Measurements from ENCODE around the gene P2RX1.
"Not testable (repeated sequence)": the region's sequence is repeated elsewhere in the genome, so short reads cannot be mapped to it uniquely, and the experiment has no call there.

The P2RX1 gene

DNA sequence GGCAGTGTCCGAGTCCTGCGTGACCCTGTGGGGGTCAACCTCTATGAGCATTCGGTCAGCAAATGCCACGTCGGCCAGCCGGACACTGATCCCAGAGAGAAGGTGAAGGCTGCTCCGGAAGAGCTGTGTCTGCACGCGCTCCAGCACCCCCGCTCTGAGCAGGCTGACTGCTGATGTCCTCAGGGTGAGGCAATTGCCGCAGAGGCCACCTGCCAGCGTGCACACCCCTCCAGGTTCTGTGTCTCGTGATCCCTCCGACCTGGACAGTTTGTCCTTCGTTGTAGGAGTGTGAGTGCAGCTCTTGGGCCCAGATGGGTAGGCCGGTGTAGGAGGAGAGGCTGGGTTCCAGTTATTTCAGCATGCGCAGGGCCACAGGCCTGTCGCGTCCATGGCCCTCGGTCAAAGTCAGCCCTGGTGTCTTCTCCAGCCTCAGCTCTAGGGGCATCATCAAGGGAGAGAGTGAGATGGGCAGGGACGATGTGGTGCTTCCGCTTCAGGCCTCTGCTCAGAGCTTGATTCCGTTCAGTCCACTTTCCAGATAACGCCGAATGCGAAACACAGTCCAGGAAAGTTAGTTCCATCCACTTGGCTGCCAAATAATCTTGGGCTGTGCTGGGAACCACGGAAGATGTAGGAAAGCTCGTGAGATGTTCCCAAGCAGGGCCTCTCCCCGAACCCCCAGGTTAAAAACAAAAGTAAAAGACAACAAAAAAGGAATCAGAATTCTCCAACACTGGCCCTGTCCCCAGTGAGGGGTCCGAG, 55.1 kb downstream of the P2RX1 start:
- Histone ChIP-seq H3K9me3 (replicated peaks; ENCODE audit: low read length) (no peaks in the 10 kb centered on the region), H3K36me3 (ENCODE audit: insufficient read depth, low read length) (peaks cover 7% of the 10 kb centered on the region), H3K4me3 (ENCODE audit: low read length) (no peak overlapping the region), H3K9ac (ENCODE audit: low read depth, low read length) (no peak overlapping the region), H3K27me3 (ENCODE audit: control insufficient read depth, insufficient read depth, low read length) (no peaks in the 10 kb centered on the region), H3K4me1 (ENCODE audit: control insufficient read depth, insufficient read depth, low read length) (peaks cover 16% of the 10 kb centered on the region), H3K4me2 (ENCODE audit: low read length) (no peak overlapping the region)

DNA sequence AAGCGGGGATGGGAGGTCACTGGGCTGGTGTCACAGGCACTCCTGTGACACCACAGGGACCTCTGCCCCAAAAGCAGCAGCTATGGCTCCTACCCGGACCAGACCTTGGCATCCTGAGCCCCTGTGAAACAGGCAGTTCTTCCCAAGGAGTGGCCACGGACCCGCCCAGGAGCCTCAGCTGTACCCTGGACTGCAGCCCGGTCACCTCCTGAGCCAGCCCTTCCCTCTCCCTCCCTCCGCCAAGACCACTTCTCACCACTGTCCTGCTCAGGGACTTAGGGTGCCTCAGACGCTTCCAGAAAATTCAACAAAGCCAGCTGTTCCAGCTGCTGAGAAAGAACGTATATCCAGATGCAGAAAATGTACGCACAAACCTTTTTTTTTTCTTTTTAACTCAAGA, 56.3 kb downstream of the P2RX1 start:
- H3K36me3 ChIP-seq (ENCODE audit: insufficient read depth, low read length): peaks cover 7% of the 10 kb centered on the region
- no peak overlapping the region for H3K4me2 ChIP-seq (ENCODE audit: low read length)
- H3K27me3 ChIP-seq (ENCODE audit: control insufficient read depth, insufficient read depth, low read length): no peaks in the 10 kb centered on the region
- H3K9ac ChIP-seq (ENCODE audit: low read depth, low read length): no peak overlapping the region
- H3K4me1 ChIP-seq (ENCODE audit: control insufficient read depth, insufficient read depth, low read length): peaks cover 4% of the 10 kb centered on the region
- H3K4me3 ChIP-seq (ENCODE audit: low read length): no peak overlapping the region
- H3K9me3 ChIP-seq (replicated peaks; ENCODE audit: low read length): no peaks in the 10 kb centered on the region

DNA sequence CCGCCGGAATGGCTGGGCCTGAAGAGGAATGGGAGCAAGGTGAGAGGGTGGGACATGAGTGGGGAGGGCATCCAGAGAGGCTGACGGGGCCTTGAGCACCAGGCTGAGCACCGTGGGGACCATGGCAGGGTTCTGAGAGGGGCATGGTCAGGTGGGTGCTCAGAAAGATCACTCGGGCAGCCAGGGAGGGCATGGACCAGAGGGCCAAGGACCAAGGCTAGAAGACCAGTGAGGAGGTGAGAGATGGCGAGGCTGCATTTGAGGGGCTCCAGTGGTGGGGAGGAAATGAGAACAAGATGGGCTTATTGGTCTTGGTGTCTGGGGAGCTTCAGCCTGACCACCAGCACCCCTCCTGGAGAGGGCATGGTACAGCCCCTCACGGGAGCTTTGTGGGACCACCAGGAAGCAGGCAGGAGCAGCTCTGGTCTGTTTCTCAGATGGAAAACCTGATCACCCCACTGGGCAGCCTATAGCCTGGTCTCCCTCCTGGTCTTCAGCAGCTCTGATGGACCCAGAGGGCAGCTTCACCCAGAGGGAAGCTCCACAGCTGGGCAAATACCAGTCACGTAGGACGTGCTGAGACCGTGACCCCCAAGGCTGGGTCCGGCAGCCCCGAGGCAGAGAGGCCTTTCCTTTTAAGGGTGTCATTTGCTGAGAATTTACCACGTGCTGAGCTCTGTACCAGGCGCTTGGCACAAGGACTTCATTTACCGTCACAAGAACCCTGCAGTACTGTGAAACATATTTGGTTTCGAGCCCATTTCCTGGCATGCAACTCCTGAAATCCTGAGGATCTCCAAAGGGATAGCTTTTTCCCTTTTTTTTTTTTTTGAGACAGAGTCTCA, 58.8 kb downstream of the P2RX1 start:
- H3K9me3 ChIP-seq (replicated peaks; ENCODE audit: low read length): no peaks in the 10 kb centered on the region
- no peak overlapping the region for H3K4me3 ChIP-seq (ENCODE audit: low read length)
- no peak overlapping the region for H3K4me2 ChIP-seq (ENCODE audit: low read length)
- H3K9ac ChIP-seq (ENCODE audit: low read depth, low read length): no peak overlapping the region
- no peaks in the 10 kb centered on the region for H3K27me3 ChIP-seq (ENCODE audit: control insufficient read depth, insufficient read depth, low read length)
- H3K4me1 ChIP-seq (ENCODE audit: control insufficient read depth, insufficient read depth, low read length): no peaks in the 10 kb centered on the region
- peaks cover 7% of the 10 kb centered on the region for H3K36me3 ChIP-seq (ENCODE audit: insufficient read depth, low read length)

DNA sequence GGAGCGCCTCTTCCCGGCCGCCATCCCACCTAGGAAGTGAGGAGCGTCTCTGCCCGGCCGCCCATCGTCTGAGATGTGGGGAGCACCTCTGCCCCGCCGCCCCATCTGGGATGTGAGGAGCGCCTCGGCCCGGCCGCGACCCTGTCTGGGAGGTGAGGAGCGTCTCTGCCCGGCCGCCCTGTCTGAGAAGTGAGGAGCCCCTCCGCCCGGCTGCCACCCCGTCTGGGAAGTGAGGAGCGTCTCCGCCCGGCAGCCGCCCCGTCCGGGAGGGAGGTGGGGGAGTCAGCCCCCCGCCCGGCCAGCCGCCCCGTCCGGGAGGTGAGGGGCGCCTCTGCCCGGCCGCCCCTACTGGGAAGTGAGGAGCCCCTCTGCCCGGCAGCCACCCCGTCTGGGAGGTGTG, 62.1 kb downstream of the P2RX1 start:
- not testable (repeated sequence) for H3K9ac ChIP-seq (ENCODE audit: low read depth, low read length)

DNA sequence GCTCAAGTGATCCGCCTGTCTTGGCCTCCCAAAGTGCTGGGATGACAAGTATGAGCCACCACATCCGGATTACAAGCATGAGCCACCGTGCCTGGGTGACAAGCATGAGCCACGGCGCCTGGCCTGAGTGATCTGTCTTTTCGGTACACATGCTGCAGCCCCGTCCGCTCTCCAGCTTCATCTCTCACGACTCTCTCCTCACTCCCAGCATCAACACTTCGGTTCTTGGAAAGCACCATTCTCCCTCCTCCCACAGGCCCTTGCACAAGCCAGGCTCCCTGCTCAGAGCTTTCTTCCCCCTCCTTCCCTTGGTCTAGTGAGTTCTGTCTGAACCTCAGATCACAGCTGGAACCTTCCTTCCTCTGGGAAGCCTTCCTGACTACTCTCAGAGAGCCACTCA, 63.7 kb downstream of the P2RX1 start:
- H3K9me3 ChIP-seq (replicated peaks; ENCODE audit: low read length): no peaks in the 10 kb centered on the region
- H3K9ac ChIP-seq (ENCODE audit: low read depth, low read length): no peak overlapping the region
- H3K27me3 ChIP-seq (ENCODE audit: control insufficient read depth, insufficient read depth, low read length): peaks cover 4% of the 10 kb centered on the region
- H3K4me1 ChIP-seq (ENCODE audit: control insufficient read depth, insufficient read depth, low read length): no peaks in the 10 kb centered on the region
- no peak overlapping the region for H3K4me2 ChIP-seq (ENCODE audit: low read length)
- no peaks in the 10 kb centered on the region for H3K36me3 ChIP-seq (ENCODE audit: insufficient read depth, low read length)
- no peak overlapping the region for H3K4me3 ChIP-seq (ENCODE audit: low read length)

More for the DNA sequence above, 62.1 kb downstream of the P2RX1 start:
- not testable (repeated sequence) for H3K4me2 ChIP-seq (ENCODE audit: low read length); H3K36me3 ChIP-seq (ENCODE audit: insufficient read depth, low read length); H3K27me3 ChIP-seq (ENCODE audit: control insufficient read depth, insufficient read depth, low read length); H3K4me1 ChIP-seq (ENCODE audit: control insufficient read depth, insufficient read depth, low read length); H3K4me3 ChIP-seq (ENCODE audit: low read length); H3K9me3 ChIP-seq (replicated peaks; ENCODE audit: low read length)

DNA sequence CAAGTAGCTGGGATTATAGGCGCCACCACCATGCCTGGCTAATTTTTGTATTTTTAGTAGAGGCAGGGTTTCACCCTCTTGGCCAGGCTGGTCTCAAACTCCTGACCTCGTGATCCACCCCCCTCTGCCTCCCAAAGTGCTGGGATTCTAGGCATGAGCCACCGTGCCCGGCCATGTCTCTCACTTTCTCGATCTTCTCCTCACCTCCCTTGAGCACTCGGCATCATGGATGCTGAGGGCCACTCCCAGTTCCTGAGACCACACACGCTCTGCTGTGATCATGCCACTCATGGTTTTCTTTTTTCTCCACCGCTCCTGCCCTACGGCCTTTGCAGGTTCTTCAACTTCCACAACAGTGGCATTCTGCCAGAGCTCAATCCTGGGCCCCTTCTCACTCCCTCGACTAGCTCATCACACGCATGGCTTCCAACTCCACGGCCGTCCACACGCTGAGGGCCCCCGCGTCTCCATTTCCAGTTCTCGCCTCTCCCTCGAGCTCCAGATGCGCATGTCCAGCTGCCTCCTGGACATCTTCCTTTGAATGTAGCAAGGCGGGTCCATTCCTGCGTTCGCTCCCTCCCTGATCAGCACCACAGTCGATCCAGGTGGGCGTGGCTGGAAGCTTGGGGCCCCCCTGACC, 64.7 kb downstream of the P2RX1 start:
- Histone ChIP-seq H3K27me3 (ENCODE audit: control insufficient read depth, insufficient read depth, low read length) (peaks cover 4% of the 10 kb centered on the region), H3K36me3 (ENCODE audit: insufficient read depth, low read length) (no peaks in the 10 kb centered on the region), H3K4me2 (ENCODE audit: low read length) (no peak overlapping the region)

DNA sequence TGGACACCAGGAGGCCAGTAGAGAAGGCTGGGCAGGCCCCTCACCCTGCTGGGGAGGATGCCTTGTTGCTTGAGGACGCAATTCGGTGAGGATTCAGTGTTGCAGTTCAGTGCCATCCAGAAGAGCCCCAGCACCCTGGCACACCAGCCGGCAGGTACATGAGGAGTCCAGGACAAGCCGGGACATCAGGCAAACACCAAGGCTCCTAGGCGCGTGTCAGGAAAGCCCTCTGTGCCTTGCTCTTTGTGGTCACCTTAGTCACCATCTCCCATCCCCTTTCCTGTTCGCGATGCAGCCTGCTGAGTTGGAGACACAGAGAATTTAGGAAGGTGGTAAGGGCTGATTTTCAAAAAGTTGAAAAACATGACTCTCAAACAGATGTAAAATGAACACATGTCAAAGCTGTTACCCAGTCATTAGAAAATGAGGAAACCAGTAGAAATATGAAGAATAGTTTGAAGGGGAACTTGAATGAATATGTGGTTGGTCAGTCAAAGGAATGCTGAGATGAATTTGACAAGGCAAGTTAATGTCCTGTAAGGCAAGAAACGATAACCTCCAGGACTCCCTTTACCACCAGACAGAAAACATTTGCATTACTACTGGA, 67.9 kb downstream of the P2RX1 start:
- Histone ChIP-seq H3K9ac (ENCODE audit: low read depth, low read length) (no peak overlapping the region), H3K27me3 (ENCODE audit: control insufficient read depth, insufficient read depth, low read length) (peaks cover 4% of the 10 kb centered on the region), H3K4me1 (ENCODE audit: control insufficient read depth, insufficient read depth, low read length) (no peaks in the 10 kb centered on the region), H3K36me3 (ENCODE audit: insufficient read depth, low read length) (peaks cover 5% of the 10 kb centered on the region), H3K9me3 (replicated peaks; ENCODE audit: low read length) (no peaks in the 10 kb centered on the region), H3K4me2 (ENCODE audit: low read length) (no peak overlapping the region), H3K4me3 (ENCODE audit: low read length) (no peak overlapping the region)

More for the DNA sequence above, 64.7 kb downstream of the P2RX1 start:
- Histone ChIP-seq H3K9ac (ENCODE audit: low read depth, low read length) (no peak overlapping the region), H3K4me1 (ENCODE audit: control insufficient read depth, insufficient read depth, low read length) (no peaks in the 10 kb centered on the region), H3K9me3 (replicated peaks; ENCODE audit: low read length) (no peaks in the 10 kb centered on the region), H3K4me3 (ENCODE audit: low read length) (no peak overlapping the region)

DNA sequence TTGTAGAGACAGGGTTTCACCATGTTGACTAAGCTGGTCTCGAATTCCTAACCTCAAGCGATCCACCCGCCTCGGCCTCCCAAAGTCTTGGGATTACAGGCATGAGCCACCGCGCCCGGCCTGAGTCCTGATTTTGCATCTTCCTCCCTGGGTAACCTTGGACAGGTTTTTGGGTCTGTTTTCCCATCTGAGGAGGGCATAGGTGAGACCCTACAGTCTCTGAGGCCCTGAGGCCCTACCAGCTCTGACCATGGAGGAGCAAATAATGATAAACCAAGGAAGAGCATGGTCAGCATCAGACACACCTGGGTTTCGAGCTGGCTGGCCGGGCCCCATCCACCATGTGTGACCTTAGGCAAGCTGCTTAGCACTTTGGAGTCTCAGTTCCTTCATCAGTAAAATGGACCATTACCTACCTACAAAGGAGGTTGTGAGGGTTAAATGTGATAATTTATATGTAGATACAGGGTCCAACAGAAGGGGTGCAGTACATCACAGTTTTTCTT, 69.0 kb downstream of the P2RX1 start:
- Histone ChIP-seq H3K27me3 (ENCODE audit: control insufficient read depth, insufficient read depth, low read length) (peaks cover 4% of the 10 kb centered on the region), H3K4me3 (ENCODE audit: low read length) (no peak overlapping the region), H3K36me3 (ENCODE audit: insufficient read depth, low read length) (peaks cover 16% of the 10 kb centered on the region)

More for the DNA sequence above, 69.0 kb downstream of the P2RX1 start:
- H3K4me1 ChIP-seq (ENCODE audit: control insufficient read depth, insufficient read depth, low read length): no peaks in the 10 kb centered on the region
- no peaks in the 10 kb centered on the region for H3K9me3 ChIP-seq (replicated peaks; ENCODE audit: low read length)
- no peak overlapping the region for H3K9ac ChIP-seq (ENCODE audit: low read depth, low read length)
- no peak overlapping the region for H3K4me2 ChIP-seq (ENCODE audit: low read length)

All from skeletal muscle satellite cell (primary cell).